ENCODE measurements around the gene MYOCOS.
"Not testable (repeated sequence)": the region's sequence is repeated elsewhere in the genome, so short reads cannot be mapped to it uniquely, and the experiment has no call there.

MYOCOS gene

GRCh38 chr1:171585715-171586114, 36.3 kb upstream of the MYOCOS start:
- no peak overlapping the region for H3K27ac ChIP-seq
- ChIA-PET POLR2A (ENCODE audit: low non-redundant PET) (no interaction called here), CTCF (no interaction called here)
- no peak for TF ChIP-seq CTCF (conservative IDR thresholded peaks at IDR 0.05; ENCODE audit: low read depth)
- no peak for DNase-seq (ENCODE audit: low spot score)

GRCh38 chr1:171588230-171588629, 33.8 kb upstream of the MYOCOS start:
- DNase-seq (ENCODE audit: low spot score), result no peak
- CTCF ChIA-PET, result no interaction called here
- POLR2A ChIA-PET (ENCODE audit: low non-redundant PET), result no interaction called here
- TF ChIP-seq CTCF (conservative IDR thresholded peaks at IDR 0.05; ENCODE audit: low read depth), result no peak
- no peak overlapping the region for H3K27ac ChIP-seq

- ChIA-PET CTCF (no interaction called here), POLR2A (ENCODE audit: low non-redundant PET) (no interaction called here)
- no peak for TF ChIP-seq CTCF (conservative IDR thresholded peaks at IDR 0.05; ENCODE audit: low read depth)
- DNase-seq (ENCODE audit: low spot score), result no peak
- H3K27ac ChIP-seq, result no peak overlapping the region
Measured at GRCh38 chr1:171590022-171590421, 32.0 kb upstream of the MYOCOS start.

DNA sequence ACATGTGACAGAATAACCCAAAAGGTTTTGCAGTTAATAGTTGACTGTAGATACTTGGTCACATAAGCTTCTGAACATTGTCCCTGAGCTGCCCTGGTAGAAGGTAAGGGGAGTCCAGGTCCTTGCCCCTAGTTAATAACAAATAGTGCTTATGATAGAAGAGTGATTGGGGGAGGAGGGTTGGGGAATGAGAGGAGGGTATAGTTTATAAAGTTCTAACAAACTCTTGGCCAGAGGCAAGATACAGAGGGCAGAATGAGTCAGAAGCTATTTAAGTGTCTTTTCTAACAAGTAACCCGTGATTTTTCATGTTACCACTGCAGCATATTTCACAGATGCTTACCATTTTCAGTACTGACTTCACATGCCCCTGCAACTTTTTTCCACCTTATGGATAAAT, 26.7 kb upstream of the MYOCOS start:
- DNase-seq (ENCODE audit: low spot score), result peak; percentile 5
- no peak overlapping the region for H3K27ac ChIP-seq
- ChIA-PET CTCF (no interaction called here), POLR2A (ENCODE audit: low non-redundant PET) (no interaction called here)
- no peak for TF ChIP-seq CTCF (conservative IDR thresholded peaks at IDR 0.05; ENCODE audit: low read depth)

- DNase-seq (ENCODE audit: low spot score), result no peak
- POLR2A ChIA-PET (ENCODE audit: low non-redundant PET), result no interaction called here
- TF ChIP-seq CTCF (conservative IDR thresholded peaks at IDR 0.05; ENCODE audit: low read depth), result no peak
- CTCF ChIA-PET, result no interaction called here
- no peak overlapping the region for H3K27ac ChIP-seq
Measured at GRCh38 chr1:171596119-171596518, 25.9 kb upstream of the MYOCOS start.

GRCh38 chr1:171596705-171597104, 25.3 kb upstream of the MYOCOS start:
- TF ChIP-seq CTCF (conservative IDR thresholded peaks at IDR 0.05; ENCODE audit: low read depth), result no peak
- DNase-seq (ENCODE audit: low spot score), result no peak
- H3K27ac ChIP-seq, result no peak overlapping the region
- ChIA-PET POLR2A (ENCODE audit: low non-redundant PET) (no interaction called here), CTCF (no interaction called here)

DNA sequence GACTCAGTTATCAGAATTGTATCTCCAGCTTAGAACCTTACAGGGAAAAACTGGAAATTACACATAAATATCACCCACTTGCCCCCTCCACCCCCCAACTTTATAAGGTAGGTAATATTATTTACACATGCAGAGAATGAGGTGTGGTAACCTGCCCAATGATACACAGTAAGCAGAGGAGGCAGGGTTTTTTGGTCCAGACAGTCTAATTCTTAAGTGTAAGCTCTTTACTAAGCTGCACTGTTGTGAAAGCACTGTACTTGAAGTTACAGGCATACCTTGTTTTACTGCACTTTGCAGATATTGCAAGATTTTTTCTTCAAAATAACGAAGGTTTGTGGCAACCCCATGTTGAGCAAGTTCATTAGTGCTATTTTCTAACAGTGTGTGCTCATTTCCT, 24.8 kb upstream of the MYOCOS start:
- ChIA-PET CTCF (no interaction called here), POLR2A (ENCODE audit: low non-redundant PET) (no interaction called here)
- H3K27ac ChIP-seq, result no peak overlapping the region
- no peak for DNase-seq (ENCODE audit: low spot score)
- no peak for TF ChIP-seq CTCF (conservative IDR thresholded peaks at IDR 0.05; ENCODE audit: low read depth)

- CTCF ChIA-PET, result not testable (repeated sequence)
Measured at GRCh38 chr1:171600310-171600709, 21.7 kb upstream of the MYOCOS start.

More at GRCh38 chr1:171600310-171600709, 21.7 kb upstream of the MYOCOS start:
- DNase-seq (ENCODE audit: low spot score); H3K27ac ChIP-seq: not testable (repeated sequence)
- POLR2A ChIA-PET (ENCODE audit: low non-redundant PET), result interaction anchor here (0.7 kb wide), 1 partner anchor 19 kb away, joined by 5 read pairs; no protein-coding TSS in a partner anchor

All from RWPE1 (cell line).